ENCODE data around the gene SCNN1A.

SCNN1A gene

DNA sequence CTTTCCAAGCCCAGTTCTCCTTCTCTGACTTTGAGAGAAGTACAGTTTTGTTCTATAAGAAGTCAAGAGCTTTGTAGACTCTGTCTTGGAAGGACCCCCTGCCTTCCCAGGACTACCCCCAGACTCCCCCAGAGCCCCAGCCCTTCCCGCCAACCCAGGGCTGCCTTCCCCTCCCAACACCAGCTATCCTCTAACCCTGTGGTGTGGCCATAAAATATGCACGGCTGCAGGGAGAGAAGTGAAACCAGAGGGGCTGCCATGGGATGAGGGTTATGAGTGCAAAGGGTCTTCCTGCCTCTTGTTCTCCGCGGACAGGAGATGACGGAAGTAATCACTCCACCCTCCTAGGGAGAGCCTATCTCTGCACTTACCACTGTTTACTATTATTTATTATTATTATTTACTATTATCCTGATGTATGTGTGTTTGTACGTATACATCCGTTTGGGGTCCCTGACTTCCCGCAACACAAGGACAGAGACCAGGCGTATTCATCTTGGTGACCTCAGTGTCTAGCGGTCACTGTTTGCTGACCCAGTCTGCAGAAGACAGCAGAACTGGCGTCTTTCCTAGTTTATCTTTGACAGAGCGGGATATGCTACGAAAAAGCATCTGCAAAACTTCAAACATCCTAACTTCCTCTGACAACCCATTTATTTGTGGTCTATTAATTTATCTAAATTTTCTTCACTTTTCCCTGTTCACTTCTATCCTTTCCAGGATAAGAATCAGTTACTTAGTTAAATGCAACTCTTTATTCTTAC is 3.5 kb upstream of the SCNN1A start (continued):
- TF ChIP-seq, protein P1, sequence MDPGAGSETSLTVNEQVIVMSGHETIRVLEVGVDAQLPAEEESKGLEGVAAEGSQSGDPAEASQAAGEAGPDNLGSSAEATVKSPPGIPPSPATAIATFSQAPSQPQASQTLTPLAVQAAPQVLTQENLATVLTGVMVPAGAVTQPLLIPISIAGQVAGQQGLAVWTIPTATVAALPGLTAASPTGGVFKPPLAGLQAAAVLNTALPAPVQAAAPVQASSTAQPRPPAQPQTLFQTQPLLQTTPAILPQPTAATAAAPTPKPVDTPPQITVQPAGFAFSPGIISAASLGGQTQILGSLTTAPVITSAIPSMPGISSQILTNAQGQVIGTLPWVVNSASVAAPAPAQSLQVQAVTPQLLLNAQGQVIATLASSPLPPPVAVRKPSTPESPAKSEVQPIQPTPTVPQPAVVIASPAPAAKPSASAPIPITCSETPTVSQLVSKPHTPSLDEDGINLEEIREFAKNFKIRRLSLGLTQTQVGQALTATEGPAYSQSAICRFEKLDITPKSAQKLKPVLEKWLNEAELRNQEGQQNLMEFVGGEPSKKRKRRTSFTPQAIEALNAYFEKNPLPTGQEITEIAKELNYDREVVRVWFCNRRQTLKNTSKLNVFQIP (CRISPR knock-in tag; IDR thresholded peaks at IDR 0.05; ENCODE audit: borderline replicate concordance, low read depth) = no peak
- TF ChIP-seq BACH2 (CRISPR knock-in tag; IDR thresholded peaks at IDR 0.05; ENCODE audit: borderline replicate concordance) = no peak
- TF ChIP-seq TOX (CRISPR knock-in tag; IDR thresholded peaks at IDR 0.05; ENCODE audit: borderline replicate concordance) = no peak
- TF ChIP-seq, protein P2, sequence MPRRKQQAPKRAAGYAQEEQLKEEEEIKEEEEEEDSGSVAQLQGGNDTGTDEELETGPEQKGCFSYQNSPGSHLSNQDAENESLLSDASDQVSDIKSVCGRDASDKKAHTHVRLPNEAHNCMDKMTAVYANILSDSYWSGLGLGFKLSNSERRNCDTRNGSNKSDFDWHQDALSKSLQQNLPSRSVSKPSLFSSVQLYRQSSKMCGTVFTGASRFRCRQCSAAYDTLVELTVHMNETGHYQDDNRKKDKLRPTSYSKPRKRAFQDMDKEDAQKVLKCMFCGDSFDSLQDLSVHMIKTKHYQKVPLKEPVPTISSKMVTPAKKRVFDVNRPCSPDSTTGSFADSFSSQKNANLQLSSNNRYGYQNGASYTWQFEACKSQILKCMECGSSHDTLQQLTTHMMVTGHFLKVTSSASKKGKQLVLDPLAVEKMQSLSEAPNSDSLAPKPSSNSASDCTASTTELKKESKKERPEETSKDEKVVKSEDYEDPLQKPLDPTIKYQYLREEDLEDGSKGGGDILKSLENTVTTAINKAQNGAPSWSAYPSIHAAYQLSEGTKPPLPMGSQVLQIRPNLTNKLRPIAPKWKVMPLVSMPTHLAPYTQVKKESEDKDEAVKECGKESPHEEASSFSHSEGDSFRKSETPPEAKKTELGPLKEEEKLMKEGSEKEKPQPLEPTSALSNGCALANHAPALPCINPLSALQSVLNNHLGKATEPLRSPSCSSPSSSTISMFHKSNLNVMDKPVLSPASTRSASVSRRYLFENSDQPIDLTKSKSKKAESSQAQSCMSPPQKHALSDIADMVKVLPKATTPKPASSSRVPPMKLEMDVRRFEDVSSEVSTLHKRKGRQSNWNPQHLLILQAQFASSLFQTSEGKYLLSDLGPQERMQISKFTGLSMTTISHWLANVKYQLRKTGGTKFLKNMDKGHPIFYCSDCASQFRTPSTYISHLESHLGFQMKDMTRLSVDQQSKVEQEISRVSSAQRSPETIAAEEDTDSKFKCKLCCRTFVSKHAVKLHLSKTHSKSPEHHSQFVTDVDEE (CRISPR knock-in tag; IDR thresholded peaks at IDR 0.05) = no peak

DNA sequence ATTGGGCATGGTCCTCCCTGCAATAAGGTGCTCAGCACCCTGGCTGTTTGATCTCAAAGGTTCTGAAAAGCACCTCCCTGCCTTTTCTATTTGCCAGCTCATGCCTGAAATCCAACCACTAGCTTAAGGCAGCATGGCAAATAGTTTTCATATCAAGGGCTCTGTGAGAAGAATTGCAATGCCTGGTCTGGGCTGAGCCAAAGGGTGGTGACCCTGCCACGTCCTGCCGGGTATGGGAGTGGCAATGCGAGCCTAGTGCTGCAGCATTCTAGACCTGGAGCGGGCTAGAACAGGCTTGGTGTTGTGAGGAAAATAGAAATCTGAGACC is 2.3 kb upstream of the SCNN1A start:
- ATAC-seq = no peak; the same call in 2 of the 3 replicates
- TF ChIP-seq, protein P3, sequence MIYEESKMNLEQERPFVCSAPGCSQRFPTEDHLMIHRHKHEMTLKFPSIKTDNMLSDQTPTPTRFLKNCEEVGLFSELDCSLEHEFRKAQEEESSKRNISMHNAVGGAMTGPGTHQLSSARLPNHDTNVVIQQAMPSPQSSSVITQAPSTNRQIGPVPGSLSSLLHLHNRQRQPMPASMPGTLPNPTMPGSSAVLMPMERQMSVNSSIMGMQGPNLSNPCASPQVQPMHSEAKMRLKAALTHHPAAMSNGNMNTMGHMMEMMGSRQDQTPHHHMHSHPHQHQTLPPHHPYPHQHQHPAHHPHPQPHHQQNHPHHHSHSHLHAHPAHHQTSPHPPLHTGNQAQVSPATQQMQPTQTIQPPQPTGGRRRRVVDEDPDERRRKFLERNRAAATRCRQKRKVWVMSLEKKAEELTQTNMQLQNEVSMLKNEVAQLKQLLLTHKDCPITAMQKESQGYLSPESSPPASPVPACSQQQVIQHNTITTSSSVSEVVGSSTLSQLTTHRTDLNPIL (CRISPR knock-in tag; IDR thresholded peaks at IDR 0.05; ENCODE audit: low read depth) = no peak
- TF ChIP-seq, protein P4, sequence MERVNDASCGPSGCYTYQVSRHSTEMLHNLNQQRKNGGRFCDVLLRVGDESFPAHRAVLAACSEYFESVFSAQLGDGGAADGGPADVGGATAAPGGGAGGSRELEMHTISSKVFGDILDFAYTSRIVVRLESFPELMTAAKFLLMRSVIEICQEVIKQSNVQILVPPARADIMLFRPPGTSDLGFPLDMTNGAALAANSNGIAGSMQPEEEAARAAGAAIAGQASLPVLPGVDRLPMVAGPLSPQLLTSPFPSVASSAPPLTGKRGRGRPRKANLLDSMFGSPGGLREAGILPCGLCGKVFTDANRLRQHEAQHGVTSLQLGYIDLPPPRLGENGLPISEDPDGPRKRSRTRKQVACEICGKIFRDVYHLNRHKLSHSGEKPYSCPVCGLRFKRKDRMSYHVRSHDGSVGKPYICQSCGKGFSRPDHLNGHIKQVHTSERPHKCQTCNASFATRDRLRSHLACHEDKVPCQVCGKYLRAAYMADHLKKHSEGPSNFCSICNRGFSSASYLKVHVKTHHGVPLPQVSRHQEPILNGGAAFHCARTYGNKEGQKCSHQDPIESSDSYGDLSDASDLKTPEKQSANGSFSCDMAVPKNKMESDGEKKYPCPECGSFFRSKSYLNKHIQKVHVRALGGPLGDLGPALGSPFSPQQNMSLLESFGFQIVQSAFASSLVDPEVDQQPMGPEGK (CRISPR knock-in tag; IDR thresholded peaks at IDR 0.05; ENCODE audit: borderline replicate concordance) = no peak
- TF ChIP-seq ZC3H10 (CRISPR knock-in tag; IDR thresholded peaks at IDR 0.05) (no peak), ZFP30 (CRISPR knock-in tag; IDR thresholded peaks at IDR 0.05) (no peak), TCF4 (CRISPR knock-in tag; IDR thresholded peaks at IDR 0.05; ENCODE audit: borderline replicate concordance) (no peak), ZNF565 (CRISPR knock-in tag; conservative IDR thresholded peaks at IDR 0.05; ENCODE audit: low read depth) (no peak)
- TF ChIP-seq, protein P5, sequence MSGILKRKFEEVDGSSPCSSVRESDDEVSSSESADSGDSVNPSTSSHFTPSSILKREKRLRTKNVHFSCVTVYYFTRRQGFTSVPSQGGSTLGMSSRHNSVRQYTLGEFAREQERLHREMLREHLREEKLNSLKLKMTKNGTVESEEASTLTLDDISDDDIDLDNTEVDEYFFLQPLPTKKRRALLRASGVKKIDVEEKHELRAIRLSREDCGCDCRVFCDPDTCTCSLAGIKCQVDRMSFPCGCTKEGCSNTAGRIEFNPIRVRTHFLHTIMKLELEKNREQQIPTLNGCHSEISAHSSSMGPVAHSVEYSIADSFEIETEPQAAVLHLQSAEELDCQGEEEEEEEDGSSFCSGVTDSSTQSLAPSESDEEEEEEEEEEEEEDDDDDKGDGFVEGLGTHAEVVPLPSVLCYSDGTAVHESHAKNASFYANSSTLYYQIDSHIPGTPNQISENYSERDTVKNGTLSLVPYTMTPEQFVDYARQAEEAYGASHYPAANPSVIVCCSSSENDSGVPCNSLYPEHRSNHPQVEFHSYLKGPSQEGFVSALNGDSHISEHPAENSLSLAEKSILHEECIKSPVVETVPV (CRISPR knock-in tag; IDR thresholded peaks at IDR 0.05) = no peak
- TF ChIP-seq, protein P2 (CRISPR knock-in tag; IDR thresholded peaks at IDR 0.05) = no peak

DNA sequence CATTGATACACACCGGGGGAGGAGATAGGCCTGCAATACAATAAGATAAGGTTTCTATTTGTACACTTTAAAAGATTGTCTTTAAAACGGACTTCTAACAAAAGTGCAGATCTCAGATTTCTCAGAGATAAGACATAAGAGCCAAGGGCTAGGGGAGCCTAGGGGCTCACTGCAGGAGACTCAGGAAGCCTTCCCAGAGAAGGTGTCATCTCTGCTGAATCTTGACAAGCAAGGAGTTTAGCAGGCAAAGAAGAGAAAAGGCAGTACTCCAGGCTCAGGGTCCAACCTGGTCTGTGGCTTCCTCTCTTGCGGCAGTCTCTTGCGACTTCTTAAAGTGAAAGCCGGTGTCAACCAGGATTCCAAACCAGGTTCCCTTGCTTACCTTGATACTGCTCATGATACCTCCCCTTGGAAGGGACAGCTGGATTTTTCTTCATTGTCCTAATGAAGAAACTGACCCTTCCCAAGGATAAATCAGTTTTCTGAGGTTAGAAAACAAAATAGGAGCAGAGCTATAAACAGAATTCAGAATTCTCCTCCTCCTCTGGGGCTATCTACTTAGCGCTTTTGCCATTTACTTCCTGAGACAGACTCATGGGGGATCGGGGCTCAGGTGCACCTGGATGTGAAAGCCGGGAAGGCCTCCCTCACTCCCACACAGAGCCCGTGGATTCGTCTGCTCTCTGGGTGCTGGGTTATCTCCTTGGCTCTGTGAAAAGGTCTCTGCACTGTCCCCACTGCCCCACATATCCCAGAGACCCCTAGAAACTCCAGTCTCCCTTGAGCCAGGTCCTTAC is 1.7 kb upstream of the SCNN1A start:
- no peak for TF ChIP-seq ZNF8 (CRISPR knock-in tag; IDR thresholded peaks at IDR 0.05)
- no peak for TF ChIP-seq ZC3H10 (CRISPR knock-in tag; IDR thresholded peaks at IDR 0.05)
- ATAC-seq = 0 out of 3 replicates have a peak, but pooled peaks have one; percentile 1
